Measurements from ENCODE around the gene EXOG. TPM values are rescaled to one million over a fixed set of nuclear protein-coding genes. Genes with fewer than 3 reads are reported as not detected.

The EXOG gene
- total RNA-seq, 6 experiments from 2014 or later, result 2.7 to 5.3 (median 3.9) TPM

DNA sequence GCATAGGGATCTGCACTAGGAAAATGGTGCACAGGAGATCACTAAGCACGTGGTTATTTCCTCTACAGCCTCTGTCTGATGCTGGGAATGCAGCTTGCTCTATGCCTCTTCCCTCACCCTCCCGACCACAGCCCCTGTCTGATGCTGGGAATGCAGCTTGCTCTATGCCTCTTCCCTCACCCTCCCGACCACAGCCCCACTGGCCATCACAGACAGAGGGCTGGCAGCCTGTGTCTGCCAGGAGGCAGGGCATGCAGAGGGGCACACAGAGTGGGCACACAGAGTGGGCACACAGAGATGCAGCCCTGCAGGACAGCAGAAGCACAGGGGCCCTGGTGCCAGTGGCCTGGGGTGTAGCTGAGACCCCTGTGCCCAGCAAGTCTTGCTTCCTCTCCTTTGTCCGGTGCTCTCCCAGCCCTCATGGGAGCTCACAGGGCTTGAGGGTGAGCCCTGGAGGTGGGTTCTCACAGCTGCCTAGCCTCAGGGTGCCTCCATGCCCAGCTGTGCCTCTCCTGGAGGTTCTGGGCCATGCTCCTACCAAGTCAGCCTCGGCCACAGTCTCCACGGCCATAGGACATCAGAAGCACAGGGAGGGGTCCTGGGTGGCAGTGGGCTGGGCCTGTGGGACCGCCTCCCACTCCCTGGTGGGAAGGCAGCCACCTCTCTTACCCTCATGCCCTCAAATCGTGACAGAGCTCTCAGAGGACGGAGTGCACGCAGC lies 65.8 kb downstream of the EXOG start:
- no peaks in the 10 kb centered on the region for H3K27me3 ChIP-seq
- 35% methylated on average over 2 of the region's 10 CpGs for WGBS (ENCODE audit: insufficient coverage, low coverage, low lambda C conversion rate, missing lambda C conversion rate)
- no peaks in the 10 kb centered on the region for H3K36me3 ChIP-seq
- no peaks in the 10 kb centered on the region for H3K9me3 ChIP-seq
- DNase-seq (peak in 1 of 3 donors; percentile 29), ATAC-seq (no peak)
- TF ChIP-seq, protein P1, sequence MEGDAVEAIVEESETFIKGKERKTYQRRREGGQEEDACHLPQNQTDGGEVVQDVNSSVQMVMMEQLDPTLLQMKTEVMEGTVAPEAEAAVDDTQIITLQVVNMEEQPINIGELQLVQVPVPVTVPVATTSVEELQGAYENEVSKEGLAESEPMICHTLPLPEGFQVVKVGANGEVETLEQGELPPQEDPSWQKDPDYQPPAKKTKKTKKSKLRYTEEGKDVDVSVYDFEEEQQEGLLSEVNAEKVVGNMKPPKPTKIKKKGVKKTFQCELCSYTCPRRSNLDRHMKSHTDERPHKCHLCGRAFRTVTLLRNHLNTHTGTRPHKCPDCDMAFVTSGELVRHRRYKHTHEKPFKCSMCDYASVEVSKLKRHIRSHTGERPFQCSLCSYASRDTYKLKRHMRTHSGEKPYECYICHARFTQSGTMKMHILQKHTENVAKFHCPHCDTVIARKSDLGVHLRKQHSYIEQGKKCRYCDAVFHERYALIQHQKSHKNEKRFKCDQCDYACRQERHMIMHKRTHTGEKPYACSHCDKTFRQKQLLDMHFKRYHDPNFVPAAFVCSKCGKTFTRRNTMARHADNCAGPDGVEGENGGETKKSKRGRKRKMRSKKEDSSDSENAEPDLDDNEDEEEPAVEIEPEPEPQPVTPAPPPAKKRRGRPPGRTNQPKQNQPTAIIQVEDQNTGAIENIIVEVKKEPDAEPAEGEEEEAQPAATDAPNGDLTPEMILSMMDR (IDR thresholded peaks at IDR 0.05), result no peak
- no peak for TF ChIP-seq POLR2A (IDR thresholded peaks at IDR 0.05)
- intact Hi-C loops (cut with DNase I), result no loop called here
- no peak overlapping the region for H3K4me3 ChIP-seq
- H3K4me1 ChIP-seq, result no peaks in the 10 kb centered on the region
- H3K27ac ChIP-seq, result no peak overlapping the region

DNA sequence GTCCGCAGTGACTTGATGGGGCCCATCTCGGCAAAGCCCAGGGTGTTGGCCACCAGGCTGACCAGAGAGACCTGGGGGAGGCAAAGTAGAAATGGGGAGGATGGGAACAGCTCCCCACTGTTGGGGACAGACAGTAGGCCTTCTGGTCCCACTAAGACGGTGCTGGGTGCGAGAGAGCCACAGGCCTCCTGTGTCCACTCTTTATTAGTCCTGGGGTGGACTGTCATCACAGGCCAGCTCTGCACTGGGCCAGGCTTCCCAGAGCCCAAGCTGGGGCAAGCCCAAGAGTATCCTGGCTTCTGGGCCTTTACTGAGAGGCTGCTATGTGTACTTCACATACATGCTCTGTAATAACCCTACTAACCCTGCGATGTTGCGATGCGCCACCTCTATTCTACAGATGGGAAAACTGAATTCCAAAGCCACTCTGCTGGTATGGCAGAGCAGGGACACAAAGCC lies 66.4 kb downstream of the EXOG start:
- ATAC-seq (no peak), DNase-seq (peak in 1 of 3 donors; percentile 35)
- WGBS (ENCODE audit: insufficient coverage, low coverage, low lambda C conversion rate, missing lambda C conversion rate), result no CpG with 5 or more reads among the region's 7 CpGs
- H3K27ac ChIP-seq, result no peak overlapping the region
- H3K4me1 ChIP-seq, result no peaks in the 10 kb centered on the region
- H3K4me3 ChIP-seq, result no peak overlapping the region
- no peaks in the 10 kb centered on the region for H3K36me3 ChIP-seq
- no peak for TF ChIP-seq POLR2A (IDR thresholded peaks at IDR 0.05)
- TF ChIP-seq, protein P1 (IDR thresholded peaks at IDR 0.05), result no peak
- no peaks in the 10 kb centered on the region for H3K9me3 ChIP-seq
- H3K27me3 ChIP-seq, result no peaks in the 10 kb centered on the region
- intact Hi-C loops (cut with DNase I), result no loop called here

GRCh38 chr3:38563070-38563885 lies 67.1 kb downstream of the EXOG start:
- TF ChIP-seq, protein P1 (IDR thresholded peaks at IDR 0.05), result no peak
- TF ChIP-seq POLR2A (IDR thresholded peaks at IDR 0.05), result no peak
- WGBS (ENCODE audit: insufficient coverage, low coverage, low lambda C conversion rate, missing lambda C conversion rate), result 74% methylated on average over 7 of the region's 15 CpGs
- peak in 1 of 3 donors; percentile 35 for DNase-seq
- ATAC-seq, result no peak
- H3K27ac ChIP-seq, result no peak overlapping the region
- no peaks in the 10 kb centered on the region for H3K36me3 ChIP-seq
- H3K9me3 ChIP-seq, result no peaks in the 10 kb centered on the region
- H3K4me1 ChIP-seq, result no peaks in the 10 kb centered on the region
- no peak overlapping the region for H3K4me3 ChIP-seq
- H3K27me3 ChIP-seq, result no peaks in the 10 kb centered on the region
- intact Hi-C loops (cut with DNase I), result no loop called here

GRCh38 chr3:38563886-38564270 lies 67.7 kb downstream of the EXOG start:
- ATAC-seq (no peak), DNase-seq (peak in 1 of 3 donors; percentile 9)
- no peaks in the 10 kb centered on the region for H3K4me1 ChIP-seq
- no peaks in the 10 kb centered on the region for H3K9me3 ChIP-seq
- WGBS (ENCODE audit: insufficient coverage, low coverage, low lambda C conversion rate, missing lambda C conversion rate), result 72% methylated on average over 9 of the region's 10 CpGs
- TF ChIP-seq, protein P1 (IDR thresholded peaks at IDR 0.05), result no peak
- no peak for TF ChIP-seq POLR2A (IDR thresholded peaks at IDR 0.05)
- no peak overlapping the region for H3K27ac ChIP-seq
- H3K4me3 ChIP-seq, result no peak overlapping the region
- no peaks in the 10 kb centered on the region for H3K27me3 ChIP-seq
- intact Hi-C loops (cut with DNase I), result no loop called here
- no peaks in the 10 kb centered on the region for H3K36me3 ChIP-seq
